Duodenal mucosa (tissue), 2 donors: Measurements from ENCODE around the gene SPATA2.

Experiments
- H3K27ac ChIP-seq: one replicate; pipeline ENCODE4 v1.7.0; 2013; ENCODE audit warnings: low read depth, low read length
- H3K27me3 ChIP-seq, 2 donors: one replicate each; pipeline ENCODE4 v1.7.0; 2013; ENCODE audit warnings: low read length in 2 of 2, control low read depth in 1 of 2; ENCODE audit not compliant: insufficient read depth in 2 of 2, control insufficient read depth in 1 of 2
- H3K36me3 ChIP-seq, 2 donors: one replicate each; pipeline ENCODE4 v1.7.0; 2013; ENCODE audit warnings: low read length in 2 of 2, control low read depth in 1 of 2; ENCODE audit not compliant: insufficient read depth in 2 of 2, control insufficient read depth in 1 of 2
- H3K4me1 ChIP-seq, 2 donors: one replicate each; pipeline ENCODE4 v1.7.0; 2013; ENCODE audit warnings: low read length in 2 of 2, control low read depth in 1 of 2; ENCODE audit not compliant: insufficient read depth in 2 of 2, control insufficient read depth in 1 of 2
- H3K4me3 ChIP-seq, 2 donors: one replicate each; pipeline ENCODE4 v1.7.0; 2013; ENCODE audit warnings: low read length in 2 of 2, low read depth in 1 of 2
- H3K9ac ChIP-seq, 2 donors: one replicate each; pipeline ENCODE4 v1.7.0; 2013; ENCODE audit warnings: low read length in 2 of 2, low read depth in 1 of 2
- H3K9me3 ChIP-seq, 2 donors: one replicate each; pipeline ENCODE4 v1.7.0; 2013; ENCODE audit warnings: low read length in 2 of 2, control low read depth in 1 of 2; ENCODE audit not compliant: control insufficient read depth in 1 of 2

Gene SPATA2

GRCh38 chr20:49935746-49936152 is 20.4 kb upstream of the SPATA2 start:
- no peaks in the 10 kb centered on the region for H3K9me3 ChIP-seq
- no peaks in the 10 kb centered on the region for H3K27me3 ChIP-seq
- H3K27ac ChIP-seq = peak overlapping the region; percentile 40
- peak overlapping the region; percentile 24 to 51 for H3K9ac ChIP-seq
- peak overlapping the region; percentile 79 to 83 for H3K4me3 ChIP-seq
- H3K4me1 ChIP-seq = peaks cover 28 to 29% of the 10 kb centered on the region in 2 donors
- H3K36me3 ChIP-seq = peaks cover 8 to 10% of the 10 kb centered on the region in 2 donors

- H3K4me1 ChIP-seq = peaks cover 3 to 8% of the 10 kb centered on the region in 2 donors
- H3K27ac ChIP-seq = no peak overlapping the region
- H3K36me3 ChIP-seq = no peaks in the 10 kb centered on the region
- H3K4me3 ChIP-seq = no peak overlapping the region
- H3K27me3 ChIP-seq = no peaks in the 10 kb centered on the region
- peaks cover 0 to 4% of the 10 kb centered on the region in 2 donors for H3K9me3 ChIP-seq
- no peak overlapping the region for H3K9ac ChIP-seq
Observed at GRCh38 chr20:49929142-49929494, 13.8 kb upstream of the SPATA2 start.

GRCh38 chr20:49928411-49929141 is 13.2 kb upstream of the SPATA2 start:
- H3K27ac ChIP-seq = no peak overlapping the region
- H3K4me3 ChIP-seq = no peak overlapping the region
- peaks cover 0 to 4% of the 10 kb centered on the region in 2 donors for H3K9me3 ChIP-seq
- H3K4me1 ChIP-seq = peaks cover 3 to 9% of the 10 kb centered on the region in 2 donors
- no peaks in the 10 kb centered on the region for H3K27me3 ChIP-seq
- no peaks in the 10 kb centered on the region for H3K36me3 ChIP-seq
- H3K9ac ChIP-seq = peak overlapping the region in 1 of 2 donors; percentile 24

- H3K27me3 ChIP-seq = no peaks in the 10 kb centered on the region
- H3K9ac ChIP-seq = no peak overlapping the region
- peaks cover 9 to 13% of the 10 kb centered on the region in 2 donors for H3K4me1 ChIP-seq
- H3K9me3 ChIP-seq = peaks cover 0 to 4% of the 10 kb centered on the region in 2 donors
- no peak overlapping the region for H3K27ac ChIP-seq
- no peaks in the 10 kb centered on the region for H3K36me3 ChIP-seq
- no peak overlapping the region for H3K4me3 ChIP-seq
Observed at GRCh38 chr20:49925901-49926454, 10.6 kb upstream of the SPATA2 start.

GRCh38 chr20:49924247-49924646 is 8.9 kb upstream of the SPATA2 start:
- H3K4me3 ChIP-seq = no peak overlapping the region
- H3K27ac ChIP-seq = no peak overlapping the region
- H3K9me3 ChIP-seq = peaks cover 0 to 4% of the 10 kb centered on the region in 2 donors
- no peak overlapping the region for H3K9ac ChIP-seq
- H3K27me3 ChIP-seq = no peaks in the 10 kb centered on the region
- H3K4me1 ChIP-seq = peaks cover 9 to 13% of the 10 kb centered on the region in 2 donors
- H3K36me3 ChIP-seq = no peaks in the 10 kb centered on the region

GRCh38 chr20:49919461-49919860 is 4.1 kb upstream of the SPATA2 start:
- Histone ChIP-seq H3K4me3 (no peak overlapping the region), H3K9ac (no peak overlapping the region), H3K9me3 (no peaks in the 10 kb centered on the region), H3K27ac (no peak overlapping the region), H3K4me1 (peaks cover 15 to 17% of the 10 kb centered on the region in 2 donors), H3K27me3 (no peaks in the 10 kb centered on the region), H3K36me3 (no peaks in the 10 kb centered on the region)

GRCh38 chr20:49919009-49919408 is 3.7 kb upstream of the SPATA2 start:
- Histone ChIP-seq H3K36me3 (no peaks in the 10 kb centered on the region), H3K27ac (no peak overlapping the region), H3K4me3 (no peak overlapping the region), H3K9me3 (no peaks in the 10 kb centered on the region), H3K9ac (no peak overlapping the region), H3K4me1 (peaks cover 17 to 18% of the 10 kb centered on the region in 2 donors), H3K27me3 (no peaks in the 10 kb centered on the region)

GRCh38 chr20:49918446-49918845 is 3.1 kb upstream of the SPATA2 start:
- peaks cover 23 to 24% of the 10 kb centered on the region in 2 donors for H3K4me1 ChIP-seq
- H3K4me3 ChIP-seq = no peak overlapping the region
- no peaks in the 10 kb centered on the region for H3K9me3 ChIP-seq
- H3K27me3 ChIP-seq = no peaks in the 10 kb centered on the region
- H3K27ac ChIP-seq = no peak overlapping the region
- no peak overlapping the region for H3K9ac ChIP-seq
- H3K36me3 ChIP-seq = no peaks in the 10 kb centered on the region

GRCh38 chr20:49916146-49917002 is 1.0 kb upstream of the SPATA2 start:
- Histone ChIP-seq H3K36me3 (no peaks in the 10 kb centered on the region), H3K27me3 (no peaks in the 10 kb centered on the region), H3K9ac (peak overlapping the region; percentile 86 to 94), H3K4me1 (peaks cover 22 to 28% of the 10 kb centered on the region in 2 donors), H3K27ac (peak overlapping the region; percentile 100), H3K9me3 (no peaks in the 10 kb centered on the region), H3K4me3 (peak overlapping the region; percentile 81 to 92)

- Histone ChIP-seq H3K36me3 (no peaks in the 10 kb centered on the region), H3K9me3 (no peaks in the 10 kb centered on the region), H3K4me1 (peaks cover 34 to 35% of the 10 kb centered on the region in 2 donors), H3K4me3 (peak overlapping the region; percentile 81 to 92), H3K9ac (peak overlapping the region; percentile 86 to 94), H3K27me3 (no peaks in the 10 kb centered on the region), H3K27ac (peak overlapping the region; percentile 100)
Observed at GRCh38 chr20:49915118-49915379, 280 bp downstream of the SPATA2 start.
